Liver (tissue), 9 donors: ENCODE results near the gene THRB. TPM values are rescaled to one million over a fixed set of nuclear protein-coding genes. Genes with fewer than 3 reads are reported as not detected.
A peak's percentile ranks its signal among the peaks of the same experiment; 100 is the strongest.

Experiments
- DNase-seq: peaks from one replicate; pipeline ENCODE4 v3.0.0-alpha.2; 2017; ENCODE audit warnings: low spot score
- H3K27ac ChIP-seq, 2 donors: one replicate each; pipeline ENCODE4 v1.7.0; 2013; ENCODE audit warnings: inconsistent platforms in 2 of 2, low read length in 2 of 2, control low read depth in 1 of 2, low read depth in 1 of 2, mild to moderate bottlenecking in 1 of 2
- H3K27me3 ChIP-seq, 4 donors: one replicate each; pipeline versions ENCODE4 v1.6.1 to v1.7.0; 2013; ENCODE audit warnings: low read length in 3 of 4, inconsistent platforms in 1 of 4, mild to moderate bottlenecking in 1 of 4, moderate library complexity in 1 of 4; ENCODE audit not compliant: control insufficient read depth in 4 of 4, insufficient read depth in 4 of 4
- H3K36me3 ChIP-seq, 4 donors: one replicate each; pipeline versions ENCODE4 v1.6.1 to v1.7.0; 2013; ENCODE audit warnings: low read length in 3 of 4, mild to moderate bottlenecking in 3 of 4, low read depth in 1 of 4, moderate library complexity in 1 of 4; ENCODE audit not compliant: control insufficient read depth in 4 of 4, insufficient read depth in 3 of 4
- H3K4me1 ChIP-seq, 4 donors: one replicate each; pipeline versions ENCODE4 v1.6.1 to v1.7.0; 2013; ENCODE audit warnings: low read length in 3 of 4, mild to moderate bottlenecking in 3 of 4, moderate library complexity in 1 of 4; ENCODE audit not compliant: control insufficient read depth in 4 of 4, insufficient read depth in 4 of 4
- H3K4me3 ChIP-seq, 3 donors: one replicate each; pipeline versions ENCODE4 v1.6.1 to v1.7.0; 2013; ENCODE audit warnings: low read length in 3 of 3, control low read depth in 1 of 3, low read depth in 1 of 3, mild to moderate bottlenecking in 1 of 3
- H3K9ac ChIP-seq, 2 donors: one replicate each; pipeline ENCODE4 v1.7.0; 2013; ENCODE audit warnings: low read length in 2 of 2, mild to moderate bottlenecking in 2 of 2, moderate library complexity in 2 of 2, control low read depth in 1 of 2, low read depth in 1 of 2
- H3K9me3 ChIP-seq, 4 donors: one replicate each; pipeline versions ENCODE4 v1.6.1 to v1.7.0; 2013; ENCODE audit warnings: low read length in 3 of 4; ENCODE audit not compliant: control insufficient read depth in 4 of 4
- CTCF ChIP-seq: fragments of 150-350 bp; IDR thresholded peaks from 2 replicates; pipeline ENCODE4 v1.5.1; 2017; ENCODE audit warnings: improper control_type of control experiment, low read depth, low read length; ENCODE audit not compliant: missing input control
- EGR1 ChIP-seq, 2 donors: IDR thresholded peaks; 2 replicates each; pipeline ENCODE4 v1.6.1; 2016 to 2018; ENCODE audit warnings: antibody characterized with exemption in 2 of 2, low read depth in 2 of 2
- FOXA1 ChIP-seq: IDR thresholded peaks from 2 replicates; pipeline ENCODE4 v1.6.1; 2016; ENCODE audit warnings: antibody characterized with exemption
- FOXA2 ChIP-seq: IDR thresholded peaks from 2 replicates; pipeline ENCODE4 v1.6.1; 2016; ENCODE audit warnings: antibody characterized with exemption
- GABPA ChIP-seq, 2 donors: IDR thresholded peaks in 1 of 2; conservative IDR thresholded peaks in 1 of 2; 2 replicates each; pipeline ENCODE4 v1.6.1; 2016; ENCODE audit warnings: antibody characterized with exemption in 2 of 2, mild to moderate bottlenecking in 1 of 2, moderate library complexity in 1 of 2
- HNF4A ChIP-seq, 2 donors: conservative IDR thresholded peaks; 2 replicates each; pipeline ENCODE4 v1.6.1; 2016; ENCODE audit warnings: antibody characterized with exemption in 2 of 2, mild to moderate bottlenecking in 2 of 2
- JUND ChIP-seq, 2 donors: IDR thresholded peaks; 2 replicates each; pipeline ENCODE4 v1.6.1; 2016; ENCODE audit warnings: antibody characterized with exemption in 2 of 2
- NR2F2 ChIP-seq: IDR thresholded peaks from 2 replicates; pipeline ENCODE4 v1.6.1; 2016; ENCODE audit warnings: antibody characterized with exemption
- RAD21 ChIP-seq, 2 donors: IDR thresholded peaks; 2 replicates each; pipeline ENCODE4 v1.6.1; 2016; ENCODE audit warnings: antibody characterized with exemption in 2 of 2, mild to moderate bottlenecking in 2 of 2
- REST ChIP-seq: IDR thresholded peaks from 2 replicates; pipeline ENCODE4 v1.6.1; 2016; ENCODE audit warnings: antibody characterized with exemption, mild to moderate bottlenecking
- RXRA ChIP-seq, 2 donors: IDR thresholded peaks; 2 replicates each; pipeline ENCODE4 v1.6.1; 2017 to 2018; ENCODE audit warnings: antibody characterized with exemption in 2 of 2, mild to moderate bottlenecking in 1 of 2
- SP1 ChIP-seq: IDR thresholded peaks from 2 replicates; pipeline ENCODE4 v1.6.1; 2018; ENCODE audit warnings: antibody characterized with exemption, mild to moderate bottlenecking
- TAF1 ChIP-seq: conservative IDR thresholded peaks from 2 replicates; pipeline ENCODE4 v1.6.1; 2016; ENCODE audit warnings: antibody characterized with exemption, mild to moderate bottlenecking
- YY1 ChIP-seq: IDR thresholded peaks from 2 replicates; pipeline ENCODE4 v1.6.1; 2016; ENCODE audit warnings: antibody characterized with exemption, mild to moderate bottlenecking
- ZBTB33 ChIP-seq: IDR thresholded peaks from 2 replicates; pipeline ENCODE4 v1.6.1; 2016; ENCODE audit warnings: antibody characterized with exemption
- WGBS: extraction: QIAGEN DNeasy Blood & Tissue Kit; methylation state at CpG from one replicate; pipeline ENCODE4 v1.1.7; 2013; 5-methylcytosine and 5-hydroxymethylcytosine counted together
- polyA plus RNA-seq, 2 donors: library from polyadenylated mRNA; stranded (reverse) in 1 of 2; unstranded in 1 of 2; fragments of 200-250 nt in 1 of 2; fragments of >200 nt in 1 of 2; fragmentation: Nextera tagmentation in 1 of 2; extraction: Ambion mirVana in 1 of 2; gene quantifications; one replicate each; pipeline versions ENCODE4 v1.2.1 to v1.2.3, GENCODE V29; 2013 to 2015
- total RNA-seq, 2 donors: library from RNA; depleted of rRNA; stranded (reverse); fragments of >200 nt; gene quantifications; one replicate each; pipeline ENCODE4 v1.2.3, GENCODE V29; 2014
- TF ChIP-seq, protein P1 (sequence below): IDR thresholded peaks from 2 replicates; pipeline ENCODE4 v1.6.1; 2016; ENCODE audit warnings: antibody characterized with exemption
- donor health status: healthy.
- donor health status: healthy.
- donor health status: healthy.
- donor health status: healthy.
- donor health status: healthy.

THRB gene
- total and polyA plus RNA-seq, 4 donors: 5.9 to 23.9 (median 9.3) TPM

DNA sequence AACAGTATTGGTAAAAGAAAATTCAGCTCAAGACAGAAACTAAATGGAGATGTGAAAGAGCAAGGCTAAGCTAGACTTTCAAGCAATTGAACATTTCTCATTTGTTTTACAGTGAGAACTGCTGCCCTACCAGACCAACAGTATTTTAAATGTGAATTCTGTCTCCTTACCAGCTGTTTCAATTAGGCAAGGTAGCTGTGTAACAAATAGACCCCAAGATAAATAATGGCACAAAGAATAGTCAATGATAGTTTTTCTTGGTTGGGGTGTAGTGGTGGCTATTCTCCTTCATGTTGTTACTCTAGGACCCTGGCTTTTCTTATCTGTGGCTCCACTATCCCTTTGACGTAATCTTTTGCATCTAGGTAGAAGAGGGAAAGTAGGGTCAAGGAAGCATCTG, 30.4 kb upstream of the THRB start:
- Histone ChIP-seq H3K4me1 (peaks cover 5 to 39% (median 31%) of the 10 kb centered on the region in 4 donors), H3K27me3 (no peaks in the 10 kb centered on the region), H3K9ac (no peak overlapping the region), H3K36me3 (no peaks in the 10 kb centered on the region), H3K27ac (no peak overlapping the region), H3K4me3 (no peak overlapping the region), H3K9me3 (no peaks in the 10 kb centered on the region)
- WGBS: 95% methylated on average over 1 of the region's 1 CpG
- no peak for TF ChIP-seq REST
- TF ChIP-seq, protein P1, sequence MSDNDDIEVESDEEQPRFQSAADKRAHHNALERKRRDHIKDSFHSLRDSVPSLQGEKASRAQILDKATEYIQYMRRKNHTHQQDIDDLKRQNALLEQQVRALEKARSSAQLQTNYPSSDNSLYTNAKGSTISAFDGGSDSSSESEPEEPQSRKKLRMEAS: no peak
- no peak for TF ChIP-seq SP1
- TF ChIP-seq FOXA2: no peak
- TF ChIP-seq NR2F2: no peak
- no peak for TF ChIP-seq FOXA1
- no peak for TF ChIP-seq EGR1 (IDR thresholded peaks at IDR 0.05; ENCODE audit: low read depth in 2 of 2)
- no peak for TF ChIP-seq TAF1
- TF ChIP-seq ZBTB33: no peak
- TF ChIP-seq JUND (IDR thresholded peaks at IDR 0.05): no peak
- no peak for TF ChIP-seq YY1
- no peak for TF ChIP-seq CTCF
- no peak for TF ChIP-seq RAD21 (IDR thresholded peaks at IDR 0.05)
- DNase-seq: no peak

DNA sequence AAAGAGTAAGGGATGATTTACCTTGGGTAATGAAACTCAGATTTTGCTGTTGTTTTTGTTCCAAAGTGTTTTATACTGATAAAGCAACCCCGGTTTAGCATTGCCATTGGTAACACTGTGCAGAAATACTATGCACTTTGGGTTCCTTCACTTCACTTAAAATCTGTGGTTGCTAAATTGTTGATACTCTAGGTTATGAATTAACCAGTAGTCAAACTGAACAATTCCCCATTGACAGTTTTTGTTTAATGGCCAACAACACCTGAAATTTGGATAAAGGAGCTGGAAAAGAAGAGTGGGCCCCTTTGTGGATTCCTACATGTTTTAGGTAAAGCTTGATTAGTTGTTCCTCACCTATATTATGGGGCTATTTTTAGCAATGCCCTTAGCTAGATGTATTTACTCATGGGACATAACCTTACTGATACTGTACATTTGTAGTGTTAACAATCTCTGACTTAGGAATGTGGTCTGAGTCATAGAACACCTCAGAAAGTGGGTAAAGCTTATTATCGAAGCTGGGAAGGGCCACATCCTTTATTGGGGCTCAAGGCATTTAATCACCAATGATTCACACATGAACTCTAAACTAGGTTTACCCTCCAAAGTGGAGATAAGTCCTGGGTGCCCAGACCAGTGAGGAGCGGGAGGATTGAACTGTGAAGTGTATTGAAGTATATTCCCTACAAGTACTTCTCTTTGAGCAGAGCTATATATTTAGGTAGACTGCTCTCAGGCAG, 29.5 kb upstream of the THRB start:
- Histone ChIP-seq H3K4me3 (no peak overlapping the region), H3K27me3 (no peaks in the 10 kb centered on the region), H3K36me3 (no peaks in the 10 kb centered on the region), H3K4me1 (peaks cover 5 to 43% (median 31%) of the 10 kb centered on the region in 4 donors), H3K9ac (no peak overlapping the region), H3K9me3 (no peaks in the 10 kb centered on the region), H3K27ac (peak overlapping the region; percentile 28 to 32)
- no peak for DNase-seq
- 62% methylated on average over 3 of the region's 3 CpGs for WGBS
- TF ChIP-seq YY1 (peak; percentile 80), SP1 (peak; percentile 48), JUND (IDR thresholded peaks at IDR 0.05) (peak in 1 of 2 donors; percentile 42), EGR1 (IDR thresholded peaks at IDR 0.05; ENCODE audit: low read depth in 2 of 2) (no peak), TAF1 (no peak), RAD21 (IDR thresholded peaks at IDR 0.05) (peak; percentile 38 to 43), ZBTB33 (peak; percentile 42), FOXA2 (no peak), RXRA (IDR thresholded peaks at IDR 0.05) (peak in 1 of 2 donors; percentile 65), HNF4A (conservative IDR thresholded peaks at IDR 0.05) (peak; percentile 52 to 68), GABPA (IDR thresholded peaks at IDR 0.05 in 1 of 2, conservative IDR thresholded peaks at IDR 0.05 in 1 of 2) (peak in 1 of 2 donors; percentile 12)
- TF ChIP-seq, protein P1: peak; percentile 26
